CD4-positive, alpha-beta memory T cell (primary cell): ENCODE results near the gene BSCL2. TPM values are rescaled to one million over a fixed set of nuclear protein-coding genes. Genes with fewer than 3 reads are reported as not detected.
A peak's percentile ranks its signal among the peaks of the same experiment; 100 is the strongest.

Experiments
- CTCF ChIA-PET: fragments of 350-600 bp; sonication (Branson Sonifier 250); formaldehyde crosslinking; loops from one replicate; lab custom pipeline; 2021; ENCODE audit warnings: inconsistent platforms; ENCODE audit not compliant: partially characterized antibody; lab: Charles Lee
- POLR2A ChIA-PET: fragments of 350-600 bp; sonication (Branson Sonifier 250); formaldehyde crosslinking; loops from one replicate; lab custom pipeline; 2021; ENCODE audit not compliant: partially characterized antibody; lab: Charles Lee
- DNase-seq, 5 donors: peaks; one replicate each; pipeline versions ENCODE4 v3.0.0 to v3.0.0-alpha.2; 2020 to 2022; ENCODE audit warnings: mixed read lengths in 1 of 5
- H3K27ac ChIP-seq: one replicate; pipeline ENCODE4 v1.7.0; 2013; ENCODE audit warnings: low read depth, low read length
- H3K27me3 ChIP-seq: 2 replicates; pipeline ENCODE4 v1.7.0; 2013; ENCODE audit warnings: mild to moderate bottlenecking, low read length, moderate library complexity; ENCODE audit not compliant: insufficient read depth
- H3K36me3 ChIP-seq: 2 replicates; pipeline ENCODE4 v1.7.0; 2013; ENCODE audit warnings: mild to moderate bottlenecking, low read length, moderate library complexity; ENCODE audit not compliant: insufficient read depth
- H3K4me1 ChIP-seq: 2 replicates; pipeline ENCODE4 v1.7.0; 2013; ENCODE audit warnings: mild to moderate bottlenecking, low read length, moderate library complexity; ENCODE audit not compliant: insufficient read depth
- H3K4me3 ChIP-seq, 2 donors: one replicate each; pipeline ENCODE4 v1.7.0; 2013; ENCODE audit warnings: low read length in 2 of 2, mild to moderate bottlenecking in 1 of 2
- H3K9me3 ChIP-seq, 2 donors: one replicate each; pipeline ENCODE4 v1.7.0; 2013; ENCODE audit warnings: low read length in 2 of 2, control low read depth in 1 of 2; ENCODE audit not compliant: control insufficient read depth in 1 of 2
- H3K27ac Mint-ChIP-seq, 7 donors: one replicate each; pipeline ENCODE4 v1.8.0; 2020 to 2021; ENCODE audit warnings: mixed read lengths in 7 of 7, mild to moderate bottlenecking in 6 of 7, inconsistent platforms in 3 of 7, moderate library complexity in 3 of 7
- H3K27me3 Mint-ChIP-seq, 2 donors: one replicate each; pipeline ENCODE4 v1.8.0; 2020 to 2021; ENCODE audit warnings: mixed read lengths in 2 of 2
- H3K36me3 Mint-ChIP-seq, 2 donors: one replicate each; pipeline ENCODE4 v1.8.0; 2020 to 2021; ENCODE audit warnings: mixed read lengths in 2 of 2, inconsistent platforms in 1 of 2, mild to moderate bottlenecking in 1 of 2
- H3K4me1 Mint-ChIP-seq, 4 donors: one replicate each; pipeline ENCODE4 v1.8.0; 2020 to 2021; ENCODE audit warnings: mixed read lengths in 4 of 4, mild to moderate bottlenecking in 1 of 4
- H3K4me3 Mint-ChIP-seq, 8 donors: one replicate each; pipeline ENCODE4 v1.8.0; 2020 to 2021; ENCODE audit warnings: mixed read lengths in 8 of 8, mild to moderate bottlenecking in 7 of 8, moderate library complexity in 6 of 8, inconsistent platforms in 3 of 8
- H3K9me3 Mint-ChIP-seq, 8 donors: one replicate each; pipeline ENCODE4 v1.8.0; 2020 to 2021; ENCODE audit warnings: mixed read lengths in 8 of 8, mild to moderate bottlenecking in 5 of 8, inconsistent platforms in 3 of 8, moderate library complexity in 1 of 8
- intact Hi-C: fragments of 100-400 bp; cut with micrococcal nuclease; formaldehyde crosslinking; loops from one replicate; pipeline ENCODE4 v1.15.1; 2023
- polyA plus RNA-seq, 2 donors: library from polyadenylated mRNA; unstranded; fragments of 300-500 nt; fragmentation: Illumina TruSeq; gene quantifications; one replicate each; pipeline ENCODE4 v1.2.3, GENCODE V29; 2021
- total RNA-seq, 2 experiments: library from RNA; stranded (reverse); gene quantifications; one replicate each; pipeline ENCODE4 v1.2.3, GENCODE V29; 2021

The BSCL2 gene
- total RNA-seq (10 to 100 TPM; 34.5 to 36.6 TPM), polyA plus RNA-seq (10 to 100 TPM; 48.9 to 51.7 TPM)

- Histone ChIP-seq H3K4me3 (peak within 1 kb of the TSS; percentile 70 to 86), H3K27me3 (no peaks in the 10 kb centered on the region), H3K27ac (peak within 1 kb of the TSS; percentile 97), H3K36me3 (peaks cover 8% of the 10 kb centered on the region), H3K4me1 (peaks cover 52% of the 10 kb centered on the region), H3K9me3 (no peaks in the 10 kb centered on the region)
- Mint-ChIP-seq H3K4me1 (peaks cover 23 to 54% (median 39%) of the 10 kb centered on the region in 4 donors), H3K27me3 (no peaks in the 10 kb centered on the region), H3K36me3 (peaks cover 4 to 28% of the 10 kb centered on the region in 2 donors), H3K4me3 (peak within 1 kb of the TSS; percentile 90 to 98 (median 94)), H3K27ac (peak within 1 kb of the TSS; percentile 93 to 99 (median 99)), H3K9me3 (no peaks in the 10 kb centered on the region)
- ChIA-PET POLR2A (interaction anchor here (0.8 to 14.3 kb wide), 20 partner anchors 16 to 174 kb away, joined by 3 to 283 read pairs (median 20); partner anchors contain the start of genes C11orf98, CSKMT, EML3 and GANAB), CTCF (interaction anchor here (1.0 to 1.3 kb wide), 2 partner anchors 63 to 79 kb away, joined by 3 read pairs; no protein-coding TSS in a partner anchor)
- DNase-seq, result no peak
- intact Hi-C loops, result no loop called here
Observed at GRCh38 chr11:62707277-62707861, at the start of gene BSCL2, which contains the start of gene GNG3. Gene BSCL2, minus strand, starts transcription at chr11:62707424. Its CDS starts 229 bp downstream, at chr11:62707195. Gene GNG3, plus strand, starts transcription at chr11:62707676. Its CDS starts 620 bp downstream, at chr11:62708296.

GRCh38 chr11:62755086-62755615, 47.9 kb upstream of the BSCL2 start:
- intact Hi-C loops, result no loop called here

GRCh38 chr11:62753736-62754603, 46.7 kb upstream of the BSCL2 start, which contains the start of gene ZBTB3:
Gene ZBTB3, minus strand, starts transcription at chr11:62754160. Its CDS starts 496 bp downstream, at chr11:62753664.
- H3K27ac ChIP-seq, result peak within 1 kb of the TSS; percentile 90
- no peaks in the 10 kb centered on the region for H3K27me3 Mint-ChIP-seq
- H3K27me3 ChIP-seq, result no peaks in the 10 kb centered on the region
- H3K4me1 Mint-ChIP-seq, result peaks cover 15 to 41% (median 25%) of the 10 kb centered on the region in 4 donors
- peak within 1 kb of the TSS; percentile 68 to 98 for H3K4me3 ChIP-seq
- DNase-seq, result peak; percentile 99
- H3K9me3 ChIP-seq, result no peaks in the 10 kb centered on the region
- H3K9me3 Mint-ChIP-seq, result no peaks in the 10 kb centered on the region
- H3K36me3 Mint-ChIP-seq, result peaks cover 9 to 17% of the 10 kb centered on the region in 2 donors
- H3K4me1 ChIP-seq, result peaks cover 45% of the 10 kb centered on the region
- ChIA-PET CTCF (interaction anchor here (0.8 to 4.3 kb wide), 19 partner anchors 10 to 162 kb away, joined by 3 to 28 read pairs (median 5); partner anchors contain the start of genes C11orf98, CSKMT, HNRNPUL2 and TAF6L), POLR2A (interaction anchor here (0.7 to 10.0 kb wide), 45 partner anchors 9 to 329 kb away, joined by 3 to 231 read pairs (median 6); partner anchors contain the start of genes BSCL2, C11orf98, CSKMT and EEF1G)
- peak within 1 kb of the TSS; percentile 94 to 100 (median 99) for H3K27ac Mint-ChIP-seq
- peaks cover 11% of the 10 kb centered on the region for H3K36me3 ChIP-seq
- intact Hi-C loops, result loop anchor here (1.0 kb wide), 8 partner anchors 7 to 102 kb away; partner anchors contain the start of genes NXF1, POLR2G, TAF6L and TMEM179B
- H3K4me3 Mint-ChIP-seq, result peak within 1 kb of the TSS; percentile 96 to 99 (median 98)

More at GRCh38 chr11:62755086-62755615, 47.9 kb upstream of the BSCL2 start:
- Histone ChIP-seq H3K36me3 (peaks cover 11% of the 10 kb centered on the region), H3K27ac (no peak overlapping the region), H3K9me3 (no peaks in the 10 kb centered on the region), H3K27me3 (no peaks in the 10 kb centered on the region), H3K4me3 (no peak overlapping the region), H3K4me1 (peaks cover 37% of the 10 kb centered on the region)
- Mint-ChIP-seq H3K27me3 (no peaks in the 10 kb centered on the region), H3K36me3 (peaks cover 6 to 13% of the 10 kb centered on the region in 2 donors), H3K9me3 (no peaks in the 10 kb centered on the region), H3K4me1 (peaks cover 10 to 31% (median 21%) of the 10 kb centered on the region in 4 donors), H3K27ac (peak overlapping the region in 5 of 7 donors; percentile 59 to 100 (median 67)), H3K4me3 (peak overlapping the region; percentile 36 to 97 (median 59))
- ChIA-PET CTCF (interaction anchor here (0.6 to 4.3 kb wide), 4 partner anchors 26 to 194 kb away, joined by 3 to 28 read pairs (median 4); partner anchors contain the start of genes HNRNPUL2, TMEM179B and TTC9C), POLR2A (interaction anchor here (1.9 to 10.0 kb wide), 12 partner anchors 8 to 163 kb away, joined by 8 to 231 read pairs (median 48); partner anchors contain the start of genes BSCL2, C11orf98, CSKMT and GANAB)
- DNase-seq, result no peak

GRCh38 chr11:62752994-62753735, 45.9 kb upstream of the BSCL2 start:
- intact Hi-C loops, result loop anchor here (1.0 kb wide), 3 partner anchors 8 to 103 kb away; partner anchors contain the start of gene POLR2G
- ChIA-PET POLR2A (interaction anchor here (0.5 to 10.0 kb wide), 44 partner anchors 9 to 784 kb away, joined by 3 to 231 read pairs (median 7); partner anchors contain the start of genes BSCL2, C11orf98, CSKMT and EEF1G), CTCF (interaction anchor here (0.8 to 4.3 kb wide), 17 partner anchors 8 to 162 kb away, joined by 3 to 28 read pairs (median 5); partner anchors contain the start of genes HNRNPUL2, POLR2G, TAF6L and TMEM179B)
- peaks cover 11% of the 10 kb centered on the region for H3K36me3 ChIP-seq
- peaks cover 45% of the 10 kb centered on the region for H3K4me1 ChIP-seq
- peaks cover 12 to 20% of the 10 kb centered on the region in 2 donors for H3K36me3 Mint-ChIP-seq
- peak overlapping the region; percentile 94 to 100 (median 99) for H3K27ac Mint-ChIP-seq
- H3K27me3 Mint-ChIP-seq, result no peaks in the 10 kb centered on the region
- peak overlapping the region; percentile 90 for H3K27ac ChIP-seq
- DNase-seq, result no peak
- H3K4me1 Mint-ChIP-seq, result peaks cover 17 to 45% (median 28%) of the 10 kb centered on the region in 4 donors
- H3K9me3 ChIP-seq, result no peaks in the 10 kb centered on the region
- H3K27me3 ChIP-seq, result no peaks in the 10 kb centered on the region
- peak overlapping the region; percentile 68 to 98 for H3K4me3 ChIP-seq
- H3K4me3 Mint-ChIP-seq, result peak overlapping the region; percentile 96 to 99 (median 98)
- no peaks in the 10 kb centered on the region for H3K9me3 Mint-ChIP-seq

GRCh38 chr11:62752177-62752785, 45.1 kb upstream of the BSCL2 start:
- Mint-ChIP-seq H3K27ac (peak overlapping the region in 6 of 7 donors; percentile 42 to 100 (median 66)), H3K27me3 (no peaks in the 10 kb centered on the region), H3K4me1 (peaks cover 17 to 45% (median 28%) of the 10 kb centered on the region in 4 donors), H3K36me3 (peaks cover 12 to 23% of the 10 kb centered on the region in 2 donors), H3K9me3 (no peaks in the 10 kb centered on the region), H3K4me3 (peak overlapping the region in 4 of 8 donors; percentile 29 to 97 (median 42))
- intact Hi-C loops, result no loop called here
- POLR2A ChIA-PET, result interaction anchor here (0.5 to 10.0 kb wide), 12 partner anchors 11 to 783 kb away, joined by 3 to 231 read pairs (median 48); partner anchors contain the start of genes BSCL2, C11orf98, CSKMT and GNG3
- peak overlapping the region; percentile 90 for H3K27ac ChIP-seq
- H3K4me3 ChIP-seq, result no peak overlapping the region
- no peaks in the 10 kb centered on the region for H3K9me3 ChIP-seq
- H3K36me3 ChIP-seq, result peaks cover 11% of the 10 kb centered on the region
- no peaks in the 10 kb centered on the region for H3K27me3 ChIP-seq
- no peak for DNase-seq
- peaks cover 45% of the 10 kb centered on the region for H3K4me1 ChIP-seq
- CTCF ChIA-PET, result interaction anchor here (1.4 to 4.3 kb wide), 3 partner anchors 9 to 35 kb away, joined by 4 to 28 read pairs (median 14); partner anchors contain the start of genes POLR2G and TMEM179B
